HUDEP-2 (cell line): Measurements from ENCODE around the gene OR52E8.

ENCODE experiments used
- DNase-seq, 76 experiments: peaks; one replicate each; lab custom pipeline; 2025; ENCODE audit not compliant: unreplicated experiment in 76 of 76; lab: John Stamatoyannopoulos, UW

The OR52E8 gene

DNA sequence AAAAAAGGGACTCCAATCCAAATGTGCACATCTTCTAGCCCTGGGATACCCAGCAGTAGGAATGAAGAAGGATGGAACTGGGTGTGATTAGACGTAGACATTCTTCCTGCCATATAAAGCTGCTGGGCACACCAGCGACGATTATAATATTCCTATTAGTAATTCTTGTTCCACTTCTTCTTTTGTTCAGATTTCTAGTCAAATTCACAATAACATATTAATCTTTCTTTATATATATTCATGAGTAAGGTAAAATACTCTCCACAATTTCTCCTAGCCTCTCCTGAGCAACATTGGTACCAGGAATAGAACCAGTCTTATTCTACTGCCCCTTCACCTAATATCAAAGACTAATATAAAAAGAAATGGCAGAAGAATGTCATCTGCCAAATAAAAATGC, at the start of gene OR52E8:
Gene OR52E8 (minus strand): TSS at position 101 of the 400 bp plus-strand sequence. CDS start 0 bp downstream, at position 101.
- DNase-seq, result no peak

DNA sequence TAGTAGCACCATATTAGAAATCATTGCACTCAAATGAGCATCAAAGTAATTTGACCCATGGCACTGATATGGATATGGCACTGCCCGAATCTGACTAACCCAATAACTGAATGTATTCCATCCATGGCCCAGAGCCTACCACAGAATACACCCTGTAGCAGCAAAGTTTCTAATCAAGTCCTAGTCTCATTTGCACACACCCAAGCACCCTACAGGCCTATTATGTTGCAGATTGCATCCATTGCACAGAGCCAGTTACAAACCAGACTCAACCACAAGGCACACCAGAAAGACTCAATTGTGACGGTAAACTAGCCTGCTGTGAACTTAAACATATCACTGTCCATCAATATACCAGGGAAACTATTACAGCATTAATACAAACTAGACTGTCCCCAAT, 42.0 kb upstream of the OR52E8 start:
- no peak for DNase-seq

- no peak for DNase-seq
Measured at GRCh38 chr11:5892908-5893307, 35.4 kb upstream of the OR52E8 start, which contains the start of gene OR52E5. Gene OR52E5 (plus strand): TSS chr11:5893208. CDS start chr11:5900777, 7,569 bp downstream.

GRCh38 chr11:5891216-5891800, 33.8 kb upstream of the OR52E8 start:
- peak in 1 of 76 experiments; percentile 12 for DNase-seq

DNA sequence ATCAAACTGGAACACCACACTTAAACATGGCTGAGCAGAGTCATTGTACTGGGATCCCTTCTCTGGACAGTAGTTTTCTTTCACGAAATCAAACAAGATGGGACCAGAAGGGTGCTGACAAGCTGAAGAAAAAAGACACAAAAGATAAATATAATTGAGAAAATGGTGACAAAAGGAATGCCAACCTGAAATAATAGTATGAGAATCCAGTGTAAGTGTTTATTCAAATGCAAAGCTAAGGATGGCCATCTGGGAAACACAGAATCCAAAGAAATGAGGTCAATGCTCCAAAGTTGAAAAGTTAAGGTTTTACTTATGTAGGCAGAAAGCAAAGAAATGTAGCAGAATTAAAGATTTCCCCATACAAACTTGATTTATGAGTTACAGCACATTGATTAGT, 30.2 kb upstream of the OR52E8 start:
- DNase-seq, result no peak

- DNase-seq, result no peak
Measured at GRCh38 chr11:5887172-5887571, 29.7 kb upstream of the OR52E8 start.

- DNase-seq, result no peak
Measured at GRCh38 chr11:5881756-5882155, 24.3 kb upstream of the OR52E8 start.

DNA sequence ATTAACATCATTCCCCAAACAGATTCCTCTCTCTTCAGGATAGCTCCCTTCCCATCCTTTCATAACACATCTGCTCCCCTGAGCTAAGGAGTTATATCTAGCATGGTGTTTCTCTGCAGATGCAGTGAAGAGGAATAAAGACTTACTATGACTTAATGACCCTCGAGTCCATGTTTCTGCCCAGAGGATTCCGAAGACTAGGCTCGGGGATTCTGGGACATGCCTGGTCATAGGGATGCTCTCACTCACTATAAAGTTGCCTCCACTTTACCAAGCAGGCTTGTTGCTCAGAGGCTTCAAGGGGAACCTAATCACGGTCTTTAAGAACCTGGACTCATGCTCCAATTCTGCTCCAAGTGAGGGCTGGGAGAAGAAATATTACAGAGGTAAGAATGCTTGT, 22.8 kb upstream of the OR52E8 start, which contains the start of gene OR52E4:
Gene OR52E4 (plus strand): TSS at position 301 of the 400 bp plus-strand sequence. CDS start 3,664 bp downstream, outside the sequence.
- DNase-seq, result no peak

GRCh38 chr11:5878564-5878963, 21.1 kb upstream of the OR52E8 start:
- DNase-seq, result no peak

GRCh38 chr11:5865826-5866225, 8.3 kb upstream of the OR52E8 start:
- no peak for DNase-seq

DNA sequence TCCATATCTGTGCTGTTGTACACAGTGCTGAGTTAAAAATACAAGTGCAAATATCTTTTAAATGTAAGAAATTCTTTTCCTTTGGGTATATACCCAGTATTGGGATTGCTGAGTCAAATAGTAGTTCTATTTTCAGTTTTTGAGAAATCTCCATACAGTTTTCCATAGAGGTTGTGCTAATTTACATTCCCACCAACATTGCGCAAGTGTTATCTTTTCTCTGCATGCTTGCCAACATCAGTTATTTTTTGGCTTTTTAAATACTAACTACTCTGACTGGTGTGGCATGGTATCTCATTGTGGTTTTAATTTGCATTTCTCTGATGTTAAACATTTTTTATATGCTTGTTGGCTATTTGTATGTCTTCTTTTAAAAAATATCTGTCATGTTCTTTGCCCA, 6.5 kb downstream of the OR52E8 start:
- no peak for DNase-seq

GRCh38 chr11:5847711-5848110, 9.8 kb downstream of the OR52E8 start:
- DNase-seq, result no peak

DNA sequence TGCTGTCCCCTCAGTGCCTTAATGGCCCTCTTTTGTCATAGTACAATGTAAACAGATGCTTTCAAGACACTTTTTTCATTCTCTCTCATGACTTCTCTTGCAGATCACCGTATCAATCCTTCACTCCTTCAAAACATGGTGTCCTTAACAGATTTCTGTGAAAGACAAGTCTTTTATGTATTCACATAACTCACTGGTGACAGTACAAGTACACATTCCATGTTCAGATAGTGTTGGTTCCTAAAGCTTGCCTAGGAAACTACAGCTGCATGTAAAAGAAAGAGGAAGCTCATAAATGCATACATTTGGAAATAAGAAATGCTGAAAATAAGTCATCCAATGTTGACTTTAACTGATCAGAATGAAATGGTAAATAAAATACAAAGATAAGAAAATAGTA, 10.8 kb downstream of the OR52E8 start:
- DNase-seq, result no peak

DNA sequence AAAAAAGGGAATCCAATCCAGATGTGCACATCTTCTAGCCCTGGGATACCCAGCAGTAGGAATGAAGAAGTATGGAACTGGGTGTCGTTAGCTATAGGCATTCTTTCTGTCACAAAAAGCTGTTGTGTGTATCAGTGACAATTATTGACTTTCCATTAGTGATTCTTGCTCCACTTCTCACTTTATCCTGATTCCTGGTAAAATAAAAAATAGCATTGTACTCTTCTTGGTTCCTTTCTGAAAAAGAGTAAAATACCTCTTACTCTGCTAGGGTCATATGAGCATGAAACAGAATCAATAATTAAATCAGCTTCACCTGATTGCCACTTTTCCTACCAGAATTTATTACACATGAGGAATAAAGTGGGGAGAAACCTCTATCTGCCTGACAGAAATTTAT, 15.7 kb downstream of the OR52E8 start, which contains the start of gene OR52E6:
Gene OR52E6 (minus strand): TSS at position 101 of the 400 bp plus-strand sequence. CDS start 0 bp downstream, at position 101.
- DNase-seq, result no peak

GRCh38 chr11:5837695-5838094, 19.8 kb downstream of the OR52E8 start:
- no peak for DNase-seq

GRCh38 chr11:5833446-5833845, 24.0 kb downstream of the OR52E8 start:
- no peak for DNase-seq

- DNase-seq, result no peak
Measured at GRCh38 chr11:5831196-5831829, 26.2 kb downstream of the OR52E8 start.

- no peak for DNase-seq
Measured at GRCh38 chr11:5818245-5818886, 39.1 kb downstream of the OR52E8 start.

GRCh38 chr11:5815534-5815933, 42.0 kb downstream of the OR52E8 start:
- DNase-seq, result no peak

GRCh38 chr11:5809905-5810795, 47.3 kb downstream of the OR52E8 start:
- DNase-seq, result peak in 15 of 76 experiments; percentile 2 to 47 (median 13)

- DNase-seq, result peak in 1 of 76 experiments; percentile 6
Measured at GRCh38 chr11:5809122-5809519, 48.4 kb downstream of the OR52E8 start.
